ENCODE data around the gene TMEM259.

Gene TMEM259

GRCh38 chr19:1019980-1020867 is 699 bp downstream of the TMEM259 start:
- no peak for TF ChIP-seq CTCF (IDR thresholded peaks at IDR 0.05; ENCODE audit: insufficient read depth, low read length, poor library complexity, severe bottlenecking)
- TF ChIP-seq EZH2phosphoT487 (conservative IDR thresholded peaks at IDR 0.05; ENCODE audit: low read length): no peak
- Histone ChIP-seq H3K79me2 (ENCODE audit: insufficient read depth, low read length) (peaks cover 55% of the 10 kb centered on the region), H3F3A (ENCODE audit: insufficient read depth) (peaks cover 9% of the 10 kb centered on the region), H3K4me2 (ENCODE audit: low read depth, low read length, poor library complexity, severe bottlenecking) (peak overlapping the region; percentile 86), H3K9me2 (replicated peaks; ENCODE audit: insufficient read depth, low read length) (no peaks in the 10 kb centered on the region), H3K27me3 (ENCODE audit: low read length) (no peaks in the 10 kb centered on the region), H3K4me3 (ENCODE audit: insufficient read depth, low read length, poor library complexity, severe bottlenecking) (peak overlapping the region; percentile 89), H2AFZ (ENCODE audit: low read depth, low read length, severe bottlenecking) (no peak overlapping the region), H3K9ac (ENCODE audit: low read length) (peak overlapping the region; percentile 91), H3K27ac (ENCODE audit: low read depth, low read length) (peak overlapping the region; percentile 61), H4K20me1 (ENCODE audit: low read depth, low read length) (0 out of 2 replicates have a peak, but pooled peaks cover 5% of the 10 kb centered on the region), H3K36me3 (ENCODE audit: low read length) (no peaks in the 10 kb centered on the region), H3K9me3 (ENCODE audit: insufficient read depth, low read length) (no peaks in the 10 kb centered on the region)

GRCh38 chr19:1019616-1019961 is 1.3 kb downstream of the TMEM259 start:
- TF ChIP-seq CTCF (IDR thresholded peaks at IDR 0.05; ENCODE audit: insufficient read depth, low read length, poor library complexity, severe bottlenecking) (no peak), EZH2phosphoT487 (conservative IDR thresholded peaks at IDR 0.05; ENCODE audit: low read length) (no peak)
- no peaks in the 10 kb centered on the region for H3K27me3 ChIP-seq (ENCODE audit: low read length)
- H3K79me2 ChIP-seq (ENCODE audit: insufficient read depth, low read length): peaks cover 62% of the 10 kb centered on the region
- H3K9ac ChIP-seq (ENCODE audit: low read length): peak overlapping the region; percentile 91
- H3F3A ChIP-seq (ENCODE audit: insufficient read depth): peaks cover 9% of the 10 kb centered on the region
- no peak overlapping the region for H2AFZ ChIP-seq (ENCODE audit: low read depth, low read length, severe bottlenecking)
- H3K36me3 ChIP-seq (ENCODE audit: low read length): no peaks in the 10 kb centered on the region
- peak overlapping the region; percentile 86 for H3K4me2 ChIP-seq (ENCODE audit: low read depth, low read length, poor library complexity, severe bottlenecking)
- H3K4me3 ChIP-seq (ENCODE audit: insufficient read depth, low read length, poor library complexity, severe bottlenecking): peak overlapping the region; percentile 89
- H3K27ac ChIP-seq (ENCODE audit: low read depth, low read length): peak overlapping the region; percentile 61
- 0 out of 2 replicates have a peak, but pooled peaks cover 5% of the 10 kb centered on the region for H4K20me1 ChIP-seq (ENCODE audit: low read depth, low read length)
- H3K9me2 ChIP-seq (replicated peaks; ENCODE audit: insufficient read depth, low read length): no peaks in the 10 kb centered on the region
- no peaks in the 10 kb centered on the region for H3K9me3 ChIP-seq (ENCODE audit: insufficient read depth, low read length)

DNA sequence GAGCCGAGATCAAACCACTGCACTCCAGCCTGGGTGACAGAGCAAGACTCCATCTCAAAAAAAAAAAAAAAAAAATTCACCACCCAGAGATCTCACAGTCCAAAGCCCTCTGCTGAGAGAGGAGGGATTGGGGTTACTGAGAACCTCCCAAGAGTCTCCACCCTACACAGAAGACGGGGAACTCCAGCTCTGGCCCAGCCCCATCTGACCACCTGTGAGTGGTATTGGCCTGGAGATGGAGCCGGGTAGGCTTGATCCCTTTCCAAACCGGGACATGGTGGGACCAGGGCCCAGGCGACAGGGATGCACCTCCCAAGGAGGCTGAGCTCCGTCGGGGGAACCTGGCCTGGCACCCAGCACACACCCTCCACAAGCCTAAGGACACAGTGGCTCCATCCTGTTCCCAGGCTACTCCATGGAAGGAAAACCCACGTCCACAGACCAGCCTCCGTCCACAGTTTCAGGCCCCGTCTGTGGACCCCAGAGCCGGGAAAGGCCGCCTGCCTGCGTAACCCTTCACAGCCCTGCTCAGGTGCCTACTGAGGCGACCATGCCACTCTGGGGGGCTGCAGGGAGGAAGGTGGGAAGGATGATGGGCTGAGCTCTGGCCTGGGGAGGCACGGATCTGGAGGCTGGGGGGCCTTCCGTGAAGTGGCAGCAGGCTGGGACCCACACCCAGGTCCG is 1.8 kb downstream of the TMEM259 start:
- Histone ChIP-seq H3F3A (ENCODE audit: insufficient read depth) (peaks cover 9% of the 10 kb centered on the region), H3K4me3 (ENCODE audit: insufficient read depth, low read length, poor library complexity, severe bottlenecking) (peak overlapping the region; percentile 89), H3K9me2 (replicated peaks; ENCODE audit: insufficient read depth, low read length) (no peaks in the 10 kb centered on the region), H3K9ac (ENCODE audit: low read length) (peak overlapping the region; percentile 91), H4K20me1 (ENCODE audit: low read depth, low read length) (0 out of 2 replicates have a peak, but pooled peaks cover 5% of the 10 kb centered on the region), H3K36me3 (ENCODE audit: low read length) (no peaks in the 10 kb centered on the region), H3K27ac (ENCODE audit: low read depth, low read length) (peak overlapping the region; percentile 61), H3K4me2 (ENCODE audit: low read depth, low read length, poor library complexity, severe bottlenecking) (peak overlapping the region; percentile 86), H3K79me2 (ENCODE audit: insufficient read depth, low read length) (peaks cover 63% of the 10 kb centered on the region), H3K27me3 (ENCODE audit: low read length) (no peaks in the 10 kb centered on the region), H3K9me3 (ENCODE audit: insufficient read depth, low read length) (no peaks in the 10 kb centered on the region), H2AFZ (ENCODE audit: low read depth, low read length, severe bottlenecking) (no peak overlapping the region)
- TF ChIP-seq CTCF (IDR thresholded peaks at IDR 0.05; ENCODE audit: insufficient read depth, low read length, poor library complexity, severe bottlenecking): no peak
- no peak for TF ChIP-seq EZH2phosphoT487 (conservative IDR thresholded peaks at IDR 0.05; ENCODE audit: low read length)
